ENCODE data around the gene AARS2.

AARS2 gene

GRCh38 chr6:44277763-44278162 lies 35.4 kb downstream of the AARS2 start:
- Mint-ChIP-seq H3K27me3 (peaks cover 56% of the 10 kb centered on the region), H3K9me3 (no peaks in the 10 kb centered on the region), H3K27ac (no peak overlapping the region), H3K36me3 (peaks cover 5% of the 10 kb centered on the region), H3K4me3 (no peak overlapping the region), H3K4me1 (no peaks in the 10 kb centered on the region)
- ATAC-seq, result no peak

DNA sequence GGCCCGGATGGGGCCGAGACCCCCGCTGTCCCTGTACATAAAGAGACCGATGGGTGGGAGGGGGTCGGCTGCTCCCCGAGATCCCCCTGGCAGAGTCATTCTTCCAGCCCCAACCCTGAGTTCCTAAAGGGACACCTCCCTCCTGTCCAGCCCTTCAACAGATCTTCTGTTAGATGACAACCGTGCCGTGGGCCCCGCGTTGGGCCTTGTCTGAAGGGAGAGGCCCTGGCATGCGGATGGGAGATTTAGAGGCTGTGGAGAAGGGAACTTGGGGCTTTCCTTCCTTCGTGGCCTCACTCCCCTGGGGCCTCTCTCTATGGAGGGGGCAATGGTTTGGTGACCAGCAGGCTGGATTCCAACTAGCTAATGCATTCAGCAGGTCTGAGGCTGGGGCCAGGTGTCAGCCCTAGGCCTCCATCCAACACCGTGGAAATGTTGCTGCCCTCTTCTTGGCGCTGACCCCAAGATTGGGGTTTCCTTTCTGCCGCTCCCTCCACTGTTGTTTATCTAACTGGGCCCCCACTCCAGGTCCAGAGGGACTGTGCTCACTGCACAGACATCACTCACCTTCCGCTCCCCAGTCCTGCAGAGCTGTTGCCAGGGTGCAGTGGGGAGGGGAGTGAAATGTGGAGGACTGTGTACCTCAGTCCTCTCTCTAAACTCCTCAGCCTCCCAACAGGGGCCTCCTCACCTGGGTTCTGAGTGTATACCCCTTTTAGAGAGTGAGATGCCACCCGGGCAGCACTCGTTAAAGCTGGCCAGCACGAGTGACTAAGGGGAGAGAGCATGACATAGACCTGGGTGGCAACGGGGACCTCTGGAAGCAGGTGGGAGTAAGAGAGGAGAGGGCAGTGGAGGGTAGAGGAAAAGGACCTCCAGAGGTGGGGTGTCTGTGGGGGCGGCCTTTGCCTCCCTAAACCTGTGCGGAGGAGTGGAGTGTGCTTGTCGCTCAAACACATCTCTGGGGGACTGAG lies 36.2 kb downstream of the AARS2 start:
- Mint-ChIP-seq H3K9me3 (no peaks in the 10 kb centered on the region), H3K4me1 (no peaks in the 10 kb centered on the region), H3K27me3 (peaks cover 65% of the 10 kb centered on the region), H3K36me3 (peaks cover 5% of the 10 kb centered on the region), H3K27ac (no peak overlapping the region), H3K4me3 (no peak overlapping the region)
- ATAC-seq, result no peak

DNA sequence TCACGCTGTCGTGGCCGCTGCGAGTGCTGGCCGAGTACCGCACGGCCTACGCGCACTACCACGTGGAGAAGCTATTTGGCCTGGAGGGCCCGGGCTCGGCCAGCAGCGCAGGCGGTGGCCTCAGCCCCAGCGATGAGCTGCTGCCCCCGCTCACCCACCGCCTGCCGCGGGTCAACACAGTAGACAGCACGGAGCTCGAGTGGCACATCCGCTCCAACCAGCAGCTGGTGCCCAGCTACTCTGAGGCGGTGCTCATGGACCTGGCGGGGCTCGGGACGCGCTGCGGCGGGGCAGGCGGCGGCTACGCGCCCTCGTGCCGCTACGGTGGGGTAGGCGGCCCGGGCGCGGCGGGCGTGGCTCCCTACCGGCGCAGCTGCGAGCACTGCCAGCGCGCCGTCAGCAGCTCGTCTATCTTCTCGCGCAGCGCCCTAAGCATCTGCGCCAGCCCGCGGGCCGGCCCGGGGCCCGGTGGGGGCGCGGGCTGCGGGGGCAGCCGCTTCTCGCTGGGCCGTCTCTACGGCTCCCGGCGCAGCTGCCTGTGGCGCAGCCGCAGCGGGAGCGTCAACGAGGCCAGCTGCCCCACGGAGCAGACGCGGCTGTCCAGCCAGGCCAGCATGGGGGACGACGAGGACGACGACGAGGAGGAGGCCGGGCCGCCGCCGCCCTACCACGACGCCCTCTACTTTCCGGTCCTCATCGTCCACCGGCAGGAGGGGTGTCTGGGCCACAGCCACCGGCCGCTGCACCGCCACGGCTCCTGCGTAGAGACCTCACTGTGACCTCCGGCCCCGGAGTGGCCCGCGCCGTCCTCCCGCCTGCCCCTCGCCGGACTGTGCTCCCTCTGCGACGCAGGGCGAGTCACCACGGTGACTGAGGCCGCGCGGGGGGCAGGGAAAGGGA lies 37.1 kb downstream of the AARS2 start:
- H3K36me3 Mint-ChIP-seq, result peaks cover 5% of the 10 kb centered on the region
- no peak overlapping the region for H3K4me3 Mint-ChIP-seq
- ATAC-seq, result no peak
- no peaks in the 10 kb centered on the region for H3K9me3 Mint-ChIP-seq
- peaks cover 9% of the 10 kb centered on the region for H3K4me1 Mint-ChIP-seq
- peaks cover 74% of the 10 kb centered on the region for H3K27me3 Mint-ChIP-seq
- H3K27ac Mint-ChIP-seq, result no peak overlapping the region

GRCh38 chr6:44275271-44275748 lies 37.8 kb downstream of the AARS2 start:
- Mint-ChIP-seq H3K4me3 (no peak overlapping the region), H3K4me1 (peaks cover 11% of the 10 kb centered on the region), H3K27ac (no peak overlapping the region), H3K36me3 (peaks cover 5% of the 10 kb centered on the region), H3K9me3 (no peaks in the 10 kb centered on the region), H3K27me3 (peaks cover 76% of the 10 kb centered on the region)
- ATAC-seq, result no peak

DNA sequence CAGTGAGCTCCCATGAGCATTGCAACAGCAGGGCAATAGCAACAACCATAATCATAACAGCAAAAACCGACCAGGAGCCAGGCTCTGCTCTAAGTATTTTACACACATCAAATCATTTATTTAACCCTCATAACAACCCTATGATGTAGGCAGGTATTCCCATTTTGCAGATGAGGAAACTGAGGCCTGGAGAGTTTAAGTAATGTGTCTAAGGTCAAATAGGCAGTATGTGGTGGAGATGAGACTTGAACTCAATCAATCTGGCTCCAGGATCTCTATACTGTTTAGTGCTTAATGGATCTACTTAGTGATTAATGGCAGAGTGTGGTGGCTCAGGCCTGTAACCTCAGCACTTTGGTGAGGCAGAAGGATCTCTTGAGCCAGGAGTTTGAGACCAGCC lies 39.5 kb downstream of the AARS2 start:
- no peak overlapping the region for H3K27ac Mint-ChIP-seq
- H3K36me3 Mint-ChIP-seq, result peaks cover 5% of the 10 kb centered on the region
- H3K27me3 Mint-ChIP-seq, result peaks cover 71% of the 10 kb centered on the region
- ATAC-seq, result no peak
- H3K4me3 Mint-ChIP-seq, result no peak overlapping the region
- H3K4me1 Mint-ChIP-seq, result peaks cover 26% of the 10 kb centered on the region
- no peaks in the 10 kb centered on the region for H3K9me3 Mint-ChIP-seq

GRCh38 chr6:44272999-44273566 lies 40.1 kb downstream of the AARS2 start:
- H3K27ac Mint-ChIP-seq, result no peak overlapping the region
- peaks cover 66% of the 10 kb centered on the region for H3K27me3 Mint-ChIP-seq
- H3K9me3 Mint-ChIP-seq, result no peaks in the 10 kb centered on the region
- ATAC-seq, result no peak
- no peak overlapping the region for H3K4me3 Mint-ChIP-seq
- peaks cover 5% of the 10 kb centered on the region for H3K36me3 Mint-ChIP-seq
- peaks cover 26% of the 10 kb centered on the region for H3K4me1 Mint-ChIP-seq

DNA sequence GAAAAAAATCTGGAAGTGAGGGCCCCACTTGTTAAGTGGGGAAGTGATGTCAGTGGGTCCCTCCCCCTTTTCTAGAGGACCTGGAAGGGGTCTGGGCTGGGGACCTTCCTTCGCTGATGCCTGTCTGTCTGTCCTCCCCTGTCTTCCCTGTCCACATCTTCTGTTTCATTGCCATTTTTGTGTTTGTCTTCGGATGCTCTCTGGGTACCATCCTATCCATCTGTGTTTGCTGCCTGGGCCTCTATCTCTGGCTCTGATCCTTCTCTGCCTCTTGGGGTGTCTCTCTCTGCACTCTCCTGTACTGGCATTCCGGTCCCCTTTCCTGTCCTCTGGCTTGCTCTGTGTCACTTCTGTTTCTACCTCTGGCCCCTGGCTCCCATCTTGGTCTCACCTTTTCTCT lies 40.6 kb downstream of the AARS2 start:
- H3K4me3 Mint-ChIP-seq, result no peak overlapping the region
- no peak overlapping the region for H3K27ac Mint-ChIP-seq
- ATAC-seq, result no peak

DNA sequence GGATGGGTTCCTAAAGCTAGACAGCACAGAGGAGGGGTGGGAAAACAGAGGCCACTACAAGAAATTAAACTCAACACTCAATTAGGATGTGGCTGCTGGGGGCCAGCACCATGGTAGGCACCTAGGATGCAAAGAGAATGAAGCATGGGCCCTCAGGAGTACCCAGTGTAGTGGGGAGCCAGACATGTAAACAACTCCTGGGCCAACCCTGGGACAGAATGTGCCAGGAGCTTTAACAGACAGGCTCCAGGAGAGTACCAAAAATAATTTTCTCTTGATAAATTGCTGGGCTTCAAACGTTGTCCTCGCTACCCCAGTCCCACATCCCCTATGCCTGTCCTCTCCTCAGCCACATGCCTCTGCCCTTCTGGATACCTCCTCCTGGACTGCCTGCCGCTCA lies 41.2 kb downstream of the AARS2 start:
- Mint-ChIP-seq H3K4me1 (peaks cover 30% of the 10 kb centered on the region), H3K9me3 (no peaks in the 10 kb centered on the region), H3K36me3 (peaks cover 5% of the 10 kb centered on the region), H3K4me3 (no peak overlapping the region), H3K27ac (no peak overlapping the region), H3K27me3 (peaks cover 55% of the 10 kb centered on the region)
- ATAC-seq, result no peak

More for the DNA sequence above, 40.6 kb downstream of the AARS2 start:
- peaks cover 5% of the 10 kb centered on the region for H3K36me3 Mint-ChIP-seq
- H3K9me3 Mint-ChIP-seq, result no peaks in the 10 kb centered on the region
- H3K4me1 Mint-ChIP-seq, result peaks cover 26% of the 10 kb centered on the region
- peaks cover 61% of the 10 kb centered on the region for H3K27me3 Mint-ChIP-seq

DNA sequence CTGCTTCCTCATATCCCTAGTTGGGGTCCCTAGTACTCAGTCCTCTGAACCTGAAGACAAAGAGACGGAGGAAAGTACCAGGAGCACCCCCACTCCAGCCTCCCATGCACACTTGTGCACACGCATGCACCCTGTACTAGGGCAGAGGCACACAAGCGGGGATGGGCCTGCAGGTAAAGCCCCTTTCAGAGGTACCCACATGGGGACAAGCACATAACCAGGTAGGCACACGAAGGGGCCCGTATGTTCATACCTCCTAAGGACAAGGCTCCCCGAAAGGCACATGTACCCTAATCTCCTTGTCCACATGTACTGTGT lies 41.8 kb downstream of the AARS2 start:
- Mint-ChIP-seq H3K27ac (no peak overlapping the region), H3K36me3 (peaks cover 5% of the 10 kb centered on the region), H3K4me3 (peak overlapping the region; percentile 36), H3K4me1 (peaks cover 36% of the 10 kb centered on the region), H3K9me3 (no peaks in the 10 kb centered on the region), H3K27me3 (peaks cover 50% of the 10 kb centered on the region)
- ATAC-seq, result no peak

DNA sequence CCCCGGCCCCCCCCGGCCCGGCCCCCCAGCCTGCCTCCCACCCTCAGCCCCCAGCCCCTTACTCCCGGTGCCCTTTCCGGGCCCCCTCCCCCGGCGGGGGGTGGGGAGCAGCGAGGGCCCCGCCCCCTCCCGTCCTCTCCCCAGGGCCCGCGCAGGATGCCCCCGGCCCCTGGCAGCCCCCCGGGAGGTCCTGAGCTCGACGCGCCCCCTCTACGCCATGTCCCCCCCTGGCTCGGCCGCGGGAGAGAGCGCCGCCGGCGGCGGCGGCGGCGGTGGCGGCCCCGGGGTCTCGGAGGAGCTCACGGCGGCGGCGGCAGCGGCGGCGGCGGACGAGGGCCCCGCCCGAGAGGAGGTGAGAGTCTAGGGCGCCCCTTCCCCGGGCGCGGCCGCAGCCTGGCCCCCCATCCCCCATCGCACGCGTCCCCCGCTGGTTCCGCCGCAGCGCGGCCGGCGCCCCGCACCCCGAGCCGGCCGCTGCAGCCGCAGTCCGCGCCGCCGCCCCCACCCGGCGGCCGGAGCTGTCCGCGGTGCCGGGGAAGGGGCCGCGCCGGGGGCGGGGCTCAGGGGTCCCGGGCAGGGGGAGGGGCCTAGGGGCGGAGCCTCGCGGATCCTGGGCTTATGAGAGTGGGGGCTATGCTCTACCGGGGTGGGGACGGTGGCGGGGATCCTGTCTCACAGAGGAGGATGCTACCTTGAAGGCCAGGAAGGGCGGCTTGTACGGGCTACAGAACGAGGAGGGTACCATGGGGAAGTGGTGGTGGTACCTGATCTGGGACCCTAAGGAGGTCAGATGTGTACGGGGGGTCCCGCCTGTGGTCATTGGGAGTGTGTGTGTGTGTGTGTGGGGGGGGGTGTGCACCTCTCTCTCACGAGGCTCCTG lies 42.4 kb downstream of the AARS2 start:
- H3K27ac Mint-ChIP-seq, result no peak overlapping the region
- H3K36me3 Mint-ChIP-seq, result peaks cover 5% of the 10 kb centered on the region
- no peak for ATAC-seq
- no peaks in the 10 kb centered on the region for H3K9me3 Mint-ChIP-seq
- peaks cover 50% of the 10 kb centered on the region for H3K27me3 Mint-ChIP-seq
- H3K4me1 Mint-ChIP-seq, result peaks cover 42% of the 10 kb centered on the region
- peak overlapping the region; percentile 36 for H3K4me3 Mint-ChIP-seq

DNA sequence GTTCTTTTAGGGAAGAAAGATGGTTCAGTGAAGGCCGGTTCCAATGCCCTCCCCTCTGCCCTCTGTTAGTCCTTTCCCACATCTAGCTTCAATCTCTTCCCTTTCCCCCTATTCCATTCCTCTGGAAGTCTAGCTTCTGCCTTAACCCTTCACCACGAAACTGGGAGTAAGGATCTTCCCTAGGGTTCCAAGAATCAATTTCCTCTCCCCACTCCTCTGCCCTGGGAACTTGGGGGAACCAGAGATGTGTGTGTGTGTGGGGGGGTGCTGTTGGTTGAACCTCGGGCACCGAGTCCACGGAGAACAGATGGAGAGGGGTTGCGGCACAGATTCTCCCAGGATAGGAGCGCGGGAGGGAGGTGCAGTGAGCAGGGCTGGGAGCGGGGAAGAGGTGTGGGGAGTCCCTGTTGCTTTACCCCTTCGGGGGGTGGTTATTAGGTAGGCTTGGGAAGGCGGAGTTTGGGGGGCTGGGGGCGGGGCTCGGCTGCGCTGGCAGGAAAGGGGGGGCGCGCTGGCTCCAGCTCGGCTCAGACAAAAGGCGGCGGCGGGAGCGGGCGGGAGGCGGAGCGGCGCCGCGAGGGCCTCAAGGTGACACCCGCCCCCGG lies 43.1 kb downstream of the AARS2 start, which contains the start of gene TMEM151B:
Gene TMEM151B, plus strand, starts transcription at position 530 of the 605 bp plus-strand sequence. CDS start 293 bp downstream, outside the sequence.
- no peaks in the 10 kb centered on the region for H3K9me3 Mint-ChIP-seq
- H3K36me3 Mint-ChIP-seq, result peaks cover 7% of the 10 kb centered on the region
- peaks cover 42% of the 10 kb centered on the region for H3K4me1 Mint-ChIP-seq
- H3K27me3 Mint-ChIP-seq, result peaks cover 50% of the 10 kb centered on the region
- peak within 1 kb of the TSS; percentile 76 for H3K4me3 Mint-ChIP-seq
- no peak for ATAC-seq
- no peak within 1 kb of the TSS for H3K27ac Mint-ChIP-seq

GRCh38 chr6:44269178-44269920 lies 43.8 kb downstream of the AARS2 start:
- Mint-ChIP-seq H3K27me3 (peaks cover 43% of the 10 kb centered on the region), H3K27ac (no peak overlapping the region), H3K4me3 (peak overlapping the region; percentile 76)

GRCh38 chr6:44268095-44268628 lies 45.0 kb downstream of the AARS2 start:
- no peak overlapping the region for H3K4me3 Mint-ChIP-seq
- H3K4me1 Mint-ChIP-seq, result peaks cover 48% of the 10 kb centered on the region
- no peaks in the 10 kb centered on the region for H3K9me3 Mint-ChIP-seq
- peaks cover 31% of the 10 kb centered on the region for H3K27me3 Mint-ChIP-seq
- ATAC-seq, result no peak
- peaks cover 20% of the 10 kb centered on the region for H3K36me3 Mint-ChIP-seq
- no peak overlapping the region for H3K27ac Mint-ChIP-seq

More at GRCh38 chr6:44269178-44269920, 43.8 kb downstream of the AARS2 start:
- Mint-ChIP-seq H3K4me1 (peaks cover 42% of the 10 kb centered on the region), H3K36me3 (peaks cover 10% of the 10 kb centered on the region), H3K9me3 (no peaks in the 10 kb centered on the region)
- ATAC-seq, result no peak

Measured in stimulated activated memory B cell treated with anti-CD40 and anti-IgM and Interleukin-4, amounts not matched to agents 10 μg/mL and 1 μg/mL and 100 μg/mL, for 72 hours (primary cell).